T-helper 17 cell (primary cell): ENCODE results near the gene ZNF835. TPM values are rescaled to one million over a fixed set of nuclear protein-coding genes. Genes with fewer than 3 reads are reported as not detected.
"Not testable (repeated sequence)": the region's sequence is repeated elsewhere in the genome, so short reads cannot be mapped to it uniquely, and the experiment has no call there.

Experiments used
- ATAC-seq: fragments of 150-1000 bp; cut with Tn5 transposase; 2 replicates; pipeline ENCODE4 v1.10.0; 2021; ENCODE audit warnings: mild to moderate bottlenecking, moderate library complexity
- DNase-seq, 3 donors: peaks; one replicate each; pipeline versions ENCODE4 v3.0.0 to v3.0.0-alpha.2; 2020 to 2021
- H3K9me3 ChIP-seq: one replicate; pipeline ENCODE4 v1.7.0; 2013; ENCODE audit warnings: low read length, mild to moderate bottlenecking; ENCODE audit not compliant: control insufficient read depth, poor library complexity, severe bottlenecking
- H3K27ac Mint-ChIP-seq: one replicate; pipeline ENCODE4 v1.8.0; 2022; ENCODE audit warnings: mild to moderate bottlenecking, moderate library complexity, mixed read lengths
- H3K27me3 Mint-ChIP-seq: one replicate; pipeline ENCODE4 v1.8.0; 2022; ENCODE audit warnings: mixed read lengths
- H3K36me3 Mint-ChIP-seq: one replicate; pipeline ENCODE4 v1.8.0; 2022; ENCODE audit warnings: low read depth, mixed read lengths
- H3K4me1 Mint-ChIP-seq: one replicate; pipeline ENCODE4 v1.8.0; 2022; ENCODE audit warnings: mild to moderate bottlenecking, mixed read lengths
- H3K4me3 Mint-ChIP-seq: one replicate; pipeline ENCODE4 v1.8.0; 2022; ENCODE audit warnings: mild to moderate bottlenecking, moderate library complexity, mixed read lengths
- total RNA-seq, 4 donors: library from RNA in 2 of 4; stranded (reverse) in 2 of 4; gene quantifications; one replicate each; pipeline ENCODE4 v1.2.3 and lab custom pipeline; 2022 to 2026

Gene ZNF835
- total RNA-seq, 2 donors from 2014 or later = 0.83 to 0.99 TPM

DNA sequence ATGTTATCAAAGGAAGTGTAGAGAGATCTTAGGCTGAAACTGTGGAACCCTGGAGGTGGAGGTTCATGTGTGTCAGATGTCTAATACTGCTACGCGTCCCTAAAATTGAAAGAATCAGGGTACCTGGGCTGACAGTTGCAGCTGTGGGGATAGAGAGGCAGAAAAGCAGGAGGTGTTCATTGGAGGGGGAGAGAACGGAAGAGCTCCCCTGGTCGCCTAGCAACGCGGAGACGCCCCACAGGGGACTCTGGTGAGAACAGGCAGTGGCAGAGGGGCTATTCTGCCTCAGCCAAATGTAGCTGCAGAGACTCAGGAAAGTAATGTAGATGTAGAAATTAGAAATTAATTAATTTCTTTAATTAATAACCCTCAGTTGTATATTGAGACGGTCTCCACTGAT is 10.1 kb upstream of the ZNF835 start:
- Mint-ChIP-seq H3K27ac (no peak overlapping the region), H3K4me3 (no peak overlapping the region), H3K36me3 (peaks cover 2% of the 10 kb centered on the region), H3K27me3 (no peaks in the 10 kb centered on the region), H3K4me1 (no peaks in the 10 kb centered on the region)
- no peak for ATAC-seq
- no peaks in the 10 kb centered on the region for H3K9me3 ChIP-seq
- DNase-seq = no peak

DNA sequence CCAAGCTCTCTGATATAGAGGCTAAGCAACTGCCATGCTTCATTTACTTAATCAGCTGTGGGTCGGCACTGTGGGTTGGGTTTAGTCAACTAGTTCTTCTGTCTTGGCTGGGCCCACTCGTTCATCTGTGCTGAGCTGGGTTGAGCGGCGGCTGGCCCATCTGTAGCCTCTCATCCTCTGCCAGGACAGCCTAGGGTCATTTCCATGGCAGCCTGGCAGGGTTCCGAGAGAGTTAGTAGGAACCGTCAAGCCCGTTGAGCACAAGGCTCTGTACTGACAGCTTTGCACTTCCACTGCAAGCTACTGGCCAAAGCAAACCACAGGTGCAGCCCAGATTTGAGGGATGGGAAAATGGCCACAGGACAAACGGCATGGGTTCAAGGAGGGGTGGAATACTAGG is 6.6 kb upstream of the ZNF835 start:
- H3K4me1 Mint-ChIP-seq = no peaks in the 10 kb centered on the region
- no peaks in the 10 kb centered on the region for H3K27me3 Mint-ChIP-seq
- H3K27ac Mint-ChIP-seq = no peak overlapping the region
- peaks cover 2% of the 10 kb centered on the region for H3K36me3 Mint-ChIP-seq
- no peak for DNase-seq
- ATAC-seq = no peak
- no peak overlapping the region for H3K4me3 Mint-ChIP-seq
- no peaks in the 10 kb centered on the region for H3K9me3 ChIP-seq

DNA sequence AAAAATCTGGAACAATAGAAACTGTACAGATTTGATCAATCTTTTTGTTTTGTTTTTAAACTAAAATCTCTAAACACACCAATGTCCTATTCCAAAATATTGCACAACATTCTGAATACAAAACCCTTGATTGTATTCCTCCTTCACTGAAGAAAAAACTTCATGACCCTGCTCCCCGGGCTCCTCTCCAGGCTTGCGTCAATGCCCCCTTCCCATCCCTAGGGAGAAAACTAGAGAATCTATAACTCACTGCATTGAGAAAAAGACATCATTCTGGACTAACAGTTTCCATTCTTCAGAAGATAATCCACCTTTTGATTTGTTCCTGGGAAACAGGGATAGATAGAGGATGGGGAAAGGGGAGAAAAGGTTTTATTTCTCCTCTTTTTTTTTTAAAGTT is 1.1 kb upstream of the ZNF835 start:
- H3K27me3 Mint-ChIP-seq, H3K4me3 Mint-ChIP-seq, DNase-seq, ATAC-seq, H3K27ac Mint-ChIP-seq, H3K4me1 Mint-ChIP-seq, H3K9me3 ChIP-seq, H3K36me3 Mint-ChIP-seq: not testable (repeated sequence)

DNA sequence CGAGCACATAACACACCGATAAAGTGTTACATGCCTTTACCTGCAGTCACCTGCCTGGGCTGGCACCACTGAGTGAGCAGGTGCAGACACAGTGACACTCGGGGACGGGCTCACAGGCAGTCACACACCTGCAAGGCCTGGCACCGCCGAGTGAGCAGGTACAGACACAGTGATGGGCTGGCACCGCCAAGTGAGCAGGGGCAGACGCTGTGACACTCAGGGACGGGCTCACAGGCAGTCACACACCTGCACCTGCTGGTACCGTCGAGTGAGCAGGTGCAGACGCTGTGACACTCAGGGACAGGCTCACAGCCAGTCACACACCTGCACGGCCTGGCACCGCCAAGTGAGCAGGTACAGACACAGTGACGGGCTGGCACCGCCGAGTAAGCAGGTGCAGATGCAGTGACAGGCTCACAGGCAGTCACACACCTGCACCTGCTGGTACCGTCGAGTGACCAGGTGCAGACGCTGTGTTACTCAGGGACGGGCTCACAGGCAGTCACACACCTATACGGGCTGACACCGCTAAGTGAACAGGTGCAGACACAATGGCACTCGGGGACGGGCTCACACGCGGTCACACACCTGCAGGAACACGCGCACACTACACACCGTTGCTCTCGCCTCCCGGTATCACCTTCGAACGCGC is 470 bp downstream of the ZNF835 start:
- peak overlapping the region; percentile 88 for H3K4me3 Mint-ChIP-seq
- H3K27ac Mint-ChIP-seq = peak overlapping the region; percentile 17
- ATAC-seq (peak; percentile 52), DNase-seq (no peak)
- no peaks in the 10 kb centered on the region for H3K9me3 ChIP-seq
- no peaks in the 10 kb centered on the region for H3K36me3 Mint-ChIP-seq
- H3K4me1 Mint-ChIP-seq = peaks cover 2% of the 10 kb centered on the region
- H3K27me3 Mint-ChIP-seq = no peaks in the 10 kb centered on the region

DNA sequence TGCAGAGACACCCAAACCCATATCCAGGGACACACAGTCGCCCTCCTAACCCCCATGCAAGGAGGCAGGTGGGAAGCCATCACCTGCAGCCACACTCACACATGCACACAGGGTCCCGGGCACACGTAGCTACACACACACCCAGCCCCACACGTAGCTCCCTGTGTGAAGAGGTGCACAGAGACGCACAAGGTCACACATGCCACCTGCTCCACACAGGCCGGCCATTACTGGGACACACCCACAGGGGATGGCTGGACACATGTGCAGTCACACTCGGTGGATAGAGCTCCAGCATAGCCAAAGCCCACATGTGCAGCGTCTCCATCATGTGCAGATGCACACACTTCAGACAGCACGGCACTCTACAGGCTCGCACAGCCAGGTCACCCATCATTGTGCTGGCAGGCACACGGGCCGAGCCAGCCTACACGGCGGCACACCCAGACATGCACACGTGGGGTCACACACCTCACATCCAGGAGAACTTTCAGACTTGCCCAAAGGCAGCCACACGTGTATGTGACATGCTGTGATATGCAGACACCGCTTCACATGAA is 1.1 kb downstream of the ZNF835 start:
- Mint-ChIP-seq H3K27ac (peak overlapping the region; percentile 8), H3K4me1 (peaks cover 2% of the 10 kb centered on the region), H3K4me3 (peak overlapping the region; percentile 88), H3K36me3 (no peaks in the 10 kb centered on the region), H3K27me3 (no peaks in the 10 kb centered on the region)
- ATAC-seq (no peak), DNase-seq (no peak)
- H3K9me3 ChIP-seq = no peaks in the 10 kb centered on the region

DNA sequence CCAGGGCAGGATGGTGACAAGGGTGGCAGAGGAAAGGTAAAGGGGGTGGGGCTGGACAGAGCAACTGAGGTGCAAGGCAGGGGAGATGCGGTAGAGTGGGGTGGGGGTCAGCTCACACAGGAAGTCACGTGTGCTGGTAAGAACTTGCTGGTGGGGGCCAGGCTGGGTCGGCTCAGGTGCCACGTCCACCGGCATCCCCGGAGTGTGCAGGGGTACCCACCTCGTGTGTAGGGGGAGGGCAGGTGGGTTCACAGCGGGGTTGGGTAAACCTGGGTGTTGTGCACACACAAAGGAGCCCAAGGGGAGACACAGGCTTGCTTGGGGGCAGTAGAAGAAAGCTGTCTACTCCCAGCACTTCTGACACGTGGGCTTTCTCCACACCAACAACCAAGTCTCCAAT is 2.9 kb downstream of the ZNF835 start:
- Mint-ChIP-seq H3K4me1 (peaks cover 2% of the 10 kb centered on the region), H3K4me3 (peak overlapping the region; percentile 22), H3K27ac (no peak overlapping the region), H3K36me3 (no peaks in the 10 kb centered on the region), H3K27me3 (no peaks in the 10 kb centered on the region)
- DNase-seq (no peak), ATAC-seq (no peak)
- H3K9me3 ChIP-seq = no peaks in the 10 kb centered on the region

DNA sequence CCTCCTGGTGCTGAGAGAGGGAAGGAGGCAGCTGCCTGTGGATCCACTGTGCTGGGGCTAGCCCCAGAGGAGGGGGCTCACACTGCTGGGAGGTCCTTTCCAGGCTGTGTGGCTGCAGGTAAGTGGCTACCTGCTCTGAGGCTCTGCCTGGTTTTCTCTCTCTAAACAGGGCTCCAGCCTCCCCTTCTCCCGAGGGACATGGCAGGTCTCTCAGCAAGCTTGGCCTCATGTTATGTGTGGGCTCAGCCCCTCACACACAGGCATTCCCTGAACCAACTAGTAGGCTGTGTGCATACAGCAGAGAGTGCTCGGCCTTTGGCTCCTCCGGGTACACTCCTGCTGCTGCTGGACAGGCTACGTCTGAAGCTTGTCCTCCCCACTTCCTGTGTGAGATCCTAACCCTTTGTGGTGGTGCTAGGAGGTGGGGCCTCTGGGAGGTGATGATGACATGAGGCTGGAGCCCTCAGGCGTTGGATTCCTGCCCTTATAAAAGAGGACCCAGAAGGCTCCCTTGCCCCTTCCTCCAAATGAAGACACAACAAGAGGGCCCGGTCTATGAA is 4.2 kb downstream of the ZNF835 start:
- ATAC-seq = no peak

DNA sequence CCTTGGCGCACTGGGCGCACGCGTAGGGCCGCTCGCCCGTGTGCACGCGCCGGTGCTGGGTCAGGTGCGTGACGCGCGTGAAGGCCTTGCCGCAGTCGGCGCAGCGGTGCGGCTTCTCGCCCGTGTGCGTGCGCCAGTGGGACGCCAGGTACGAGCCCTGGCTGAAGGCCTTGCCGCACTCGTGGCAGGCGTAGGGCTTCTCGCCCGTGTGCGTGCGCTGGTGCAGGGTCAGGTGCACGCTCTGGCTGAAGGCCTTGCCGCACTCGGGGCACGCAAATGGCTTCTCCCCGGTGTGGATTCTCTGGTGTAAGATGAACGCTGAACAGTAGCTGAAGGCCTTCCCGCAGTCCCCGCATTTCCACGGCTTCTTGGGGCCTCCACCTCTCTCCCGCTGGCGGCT is 7.0 kb downstream of the ZNF835 start:
- H3K9me3 ChIP-seq = no peaks in the 10 kb centered on the region
- ATAC-seq = no peak
- no peaks in the 10 kb centered on the region for H3K36me3 Mint-ChIP-seq

More for the DNA sequence above, 4.2 kb downstream of the ZNF835 start:
- Mint-ChIP-seq H3K27me3 (no peaks in the 10 kb centered on the region), H3K4me1 (peaks cover 2% of the 10 kb centered on the region), H3K36me3 (no peaks in the 10 kb centered on the region), H3K27ac (no peak overlapping the region), H3K4me3 (no peak overlapping the region)
- no peaks in the 10 kb centered on the region for H3K9me3 ChIP-seq
- DNase-seq = no peak

DNA sequence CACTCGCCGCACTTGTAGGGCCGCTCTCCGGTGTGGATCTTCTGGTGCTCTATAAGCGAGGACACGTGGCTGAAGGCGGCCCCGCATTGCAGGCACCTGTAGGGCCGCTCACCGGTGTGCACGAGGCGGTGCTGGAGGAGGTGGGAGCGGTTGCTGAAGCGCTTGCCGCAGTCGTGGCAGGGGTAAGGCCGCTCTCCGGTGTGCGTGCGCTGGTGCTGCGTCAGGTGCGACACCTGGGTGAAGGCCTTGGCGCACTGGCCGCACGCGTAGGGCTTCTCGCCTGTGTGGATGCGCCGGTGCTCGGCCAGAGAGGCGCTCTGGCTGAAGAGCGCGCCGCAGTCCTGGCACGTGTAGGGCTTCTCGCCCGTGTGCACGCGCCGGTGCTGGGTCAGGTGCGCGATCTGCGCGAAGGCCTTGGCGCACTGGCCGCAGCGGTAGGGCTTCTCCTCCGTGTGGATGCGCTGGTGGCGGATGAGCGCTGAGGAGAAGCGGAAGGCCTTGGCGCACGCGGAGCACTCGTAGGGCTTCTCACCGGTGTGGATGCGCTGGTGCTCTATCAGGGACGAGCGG is 7.5 kb downstream of the ZNF835 start:
- no peak overlapping the region for H3K27ac Mint-ChIP-seq
- DNase-seq = no peak
- no peaks in the 10 kb centered on the region for H3K27me3 Mint-ChIP-seq
- H3K36me3 Mint-ChIP-seq = peaks cover 3% of the 10 kb centered on the region
- H3K9me3 ChIP-seq = no peaks in the 10 kb centered on the region
- H3K4me1 Mint-ChIP-seq = no peaks in the 10 kb centered on the region
- H3K4me3 Mint-ChIP-seq = no peak overlapping the region
- ATAC-seq = no peak

More for the DNA sequence above, 7.0 kb downstream of the ZNF835 start:
- Mint-ChIP-seq H3K4me1 (no peaks in the 10 kb centered on the region), H3K27ac (no peak overlapping the region), H3K4me3 (no peak overlapping the region), H3K27me3 (no peaks in the 10 kb centered on the region)
- no peak for DNase-seq

DNA sequence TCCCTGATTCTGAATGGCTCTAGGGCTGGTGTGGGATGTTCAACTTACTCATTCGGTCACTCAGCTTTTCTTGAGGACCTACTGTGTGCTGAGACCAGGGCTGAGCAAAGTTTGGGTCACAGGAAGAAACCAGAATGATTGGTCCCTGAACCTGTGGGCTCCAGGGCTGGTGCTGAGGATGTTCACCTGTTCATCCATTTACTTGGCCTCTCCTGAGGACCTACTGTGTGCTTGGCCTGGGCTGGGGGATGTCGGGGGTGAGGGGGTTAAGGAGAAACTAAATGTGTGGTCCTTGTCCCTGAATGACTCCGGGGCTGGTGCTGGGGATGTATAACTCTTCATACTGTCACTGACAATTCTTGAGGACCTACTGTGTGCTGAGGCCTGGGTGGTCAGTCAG is 10.3 kb downstream of the ZNF835 start:
- no peak for DNase-seq
- Mint-ChIP-seq H3K27me3 (no peaks in the 10 kb centered on the region), H3K4me3 (no peak overlapping the region), H3K4me1 (no peaks in the 10 kb centered on the region), H3K36me3 (peaks cover 3% of the 10 kb centered on the region), H3K27ac (no peak overlapping the region)
- no peaks in the 10 kb centered on the region for H3K9me3 ChIP-seq
- no peak for ATAC-seq

DNA sequence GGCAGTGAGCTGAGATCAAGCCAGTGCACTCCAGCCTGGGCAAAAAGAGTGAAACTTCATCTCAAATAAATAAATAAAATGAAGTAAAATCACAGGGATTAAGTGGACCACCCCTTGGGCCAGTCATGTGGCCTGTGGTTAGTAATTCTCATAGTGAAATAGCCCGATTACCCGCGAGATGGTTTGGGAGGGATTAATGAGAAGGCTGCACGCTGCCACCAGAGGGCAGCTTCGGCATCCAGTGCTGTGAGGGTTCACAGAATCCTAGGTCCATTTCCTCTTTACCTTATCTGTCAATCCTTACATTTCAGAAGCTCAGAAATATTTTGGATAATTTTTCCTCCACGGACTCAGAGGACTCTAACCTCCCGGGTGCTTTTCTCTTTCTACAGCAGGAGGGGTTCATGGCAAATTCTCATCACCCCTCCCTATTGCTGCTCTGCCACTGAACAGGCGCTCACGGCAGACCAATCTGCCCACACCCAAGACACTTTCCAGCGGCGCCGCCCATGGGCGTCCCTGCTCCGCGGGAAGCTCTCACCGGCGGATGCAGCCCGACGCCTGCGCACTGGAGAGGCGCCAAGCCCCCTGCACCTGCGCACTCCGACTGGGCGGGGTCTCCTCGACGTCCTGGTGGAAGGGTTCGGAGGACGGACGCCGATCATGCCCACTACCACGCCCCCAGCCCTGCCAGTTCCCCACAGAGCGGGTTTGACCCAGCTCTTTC is 11.0 kb downstream of the ZNF835 start:
- no peak overlapping the region for H3K27ac Mint-ChIP-seq
- no peak overlapping the region for H3K4me3 Mint-ChIP-seq
- H3K36me3 Mint-ChIP-seq = peaks cover 3% of the 10 kb centered on the region
- no peaks in the 10 kb centered on the region for H3K4me1 Mint-ChIP-seq
- DNase-seq (no peak), ATAC-seq (no peak)
- H3K27me3 Mint-ChIP-seq = no peaks in the 10 kb centered on the region
- H3K9me3 ChIP-seq = no peaks in the 10 kb centered on the region

DNA sequence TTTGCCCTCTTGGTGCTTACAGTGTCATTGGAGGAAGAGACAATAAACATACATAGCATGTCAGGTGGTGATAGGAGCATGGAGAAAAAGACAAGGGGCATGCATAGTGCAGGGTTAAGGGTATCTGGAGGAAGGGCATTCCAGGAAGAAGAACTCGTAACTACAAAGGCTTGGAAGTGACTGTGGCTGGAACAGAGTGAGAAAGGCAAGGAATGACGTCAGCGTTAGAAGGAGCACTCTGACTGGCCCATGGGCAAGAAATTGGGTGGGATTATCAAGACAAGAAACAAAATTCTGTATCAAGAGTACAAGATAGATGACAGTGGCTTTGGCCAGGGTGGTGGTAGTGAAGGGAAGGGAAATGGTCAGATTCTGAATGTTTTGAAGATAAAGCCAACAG is 17.4 kb downstream of the ZNF835 start:
- no peak overlapping the region for H3K27ac Mint-ChIP-seq
- no peaks in the 10 kb centered on the region for H3K27me3 Mint-ChIP-seq
- H3K9me3 ChIP-seq = peaks cover 2% of the 10 kb centered on the region
- H3K4me3 Mint-ChIP-seq = no peak overlapping the region
- no peak for ATAC-seq
- H3K36me3 Mint-ChIP-seq = peaks cover 1% of the 10 kb centered on the region
- H3K4me1 Mint-ChIP-seq = no peaks in the 10 kb centered on the region
- no peak for DNase-seq

DNA sequence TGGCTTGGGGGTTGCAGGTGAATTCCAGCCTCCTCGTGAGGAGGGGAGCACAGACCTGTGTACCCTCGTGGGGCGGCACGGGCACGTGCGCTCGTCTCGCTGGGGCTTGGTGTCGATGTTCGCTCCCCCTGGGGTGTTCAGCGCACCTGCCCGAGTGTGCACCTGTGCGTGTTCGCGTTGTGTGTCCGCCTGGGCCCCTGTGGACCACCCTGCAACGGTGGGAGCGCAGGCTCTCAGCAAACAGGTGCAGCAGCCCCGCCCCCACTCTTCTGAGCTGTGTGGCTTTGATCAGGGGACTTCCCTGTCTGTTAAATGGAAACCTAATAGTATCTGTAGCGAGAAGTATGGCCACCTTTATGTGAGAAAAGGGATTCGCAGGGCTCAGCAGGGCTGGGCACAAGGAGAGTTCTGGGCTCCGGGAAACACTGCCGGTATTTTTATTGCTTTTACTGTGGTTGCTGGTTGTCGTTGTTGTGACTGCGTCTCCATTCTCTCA is 28.0 kb downstream of the ZNF835 start:
- DNase-seq (no peak), ATAC-seq (no peak)
- Mint-ChIP-seq H3K27me3 (no peaks in the 10 kb centered on the region), H3K4me3 (no peak overlapping the region), H3K27ac (no peak overlapping the region), H3K36me3 (peaks cover 5% of the 10 kb centered on the region), H3K4me1 (no peaks in the 10 kb centered on the region)
- H3K9me3 ChIP-seq = no peaks in the 10 kb centered on the region
